SK-N-MC (cell line): ENCODE data around the gene DYRK1B.

ENCODE experiments used
- EZH2 ChIP-seq: fragments of 200-600 bp; sonication (generic); IDR thresholded peaks from one replicate; pipeline ENCODE4 v1.6.1; 2017; ENCODE audit warnings: antibody characterized with exemption
- FOXP2 ChIP-seq: optimal IDR thresholded peaks from 2 replicates; pipeline ENCODE3; 2011; ENCODE audit warnings: mild to moderate bottlenecking, moderate library complexity; ENCODE audit not compliant: insufficient read depth; ENCODE audit errors: extremely low read length, control extremely low read depth
- POLR2AphosphoS5 ChIP-seq: IDR thresholded peaks from 2 replicates; pipeline ENCODE4 v1.6.1; 2012; ENCODE audit warnings: mild to moderate bottlenecking, low read depth, low read length, borderline replicate concordance

DNA sequence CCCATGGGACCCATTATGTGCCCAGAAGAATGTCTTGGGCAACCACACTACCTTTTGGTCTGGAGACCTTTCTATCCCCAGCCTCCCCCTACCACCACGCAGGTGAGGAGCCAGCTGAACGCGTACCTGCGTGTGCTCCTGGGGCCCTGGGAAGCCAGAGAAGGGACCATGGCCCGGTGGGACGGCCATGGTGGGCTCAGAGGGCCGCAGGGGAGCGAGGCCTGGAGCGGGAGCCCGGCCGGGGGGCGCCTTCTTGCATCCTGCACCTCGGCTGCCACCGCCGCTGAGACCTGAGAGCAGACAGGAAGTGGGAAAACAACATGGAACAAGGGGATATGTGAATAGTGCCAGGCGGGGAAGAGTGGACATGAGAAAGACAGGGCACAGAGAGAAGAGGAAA lies 2.3 kb downstream of the DYRK1B start:
- TF ChIP-seq POLR2AphosphoS5, result no peak
- TF ChIP-seq EZH2, result no peak
- no peak for TF ChIP-seq FOXP2
